Measurements from ENCODE around the gene MAP4.

DNA sequence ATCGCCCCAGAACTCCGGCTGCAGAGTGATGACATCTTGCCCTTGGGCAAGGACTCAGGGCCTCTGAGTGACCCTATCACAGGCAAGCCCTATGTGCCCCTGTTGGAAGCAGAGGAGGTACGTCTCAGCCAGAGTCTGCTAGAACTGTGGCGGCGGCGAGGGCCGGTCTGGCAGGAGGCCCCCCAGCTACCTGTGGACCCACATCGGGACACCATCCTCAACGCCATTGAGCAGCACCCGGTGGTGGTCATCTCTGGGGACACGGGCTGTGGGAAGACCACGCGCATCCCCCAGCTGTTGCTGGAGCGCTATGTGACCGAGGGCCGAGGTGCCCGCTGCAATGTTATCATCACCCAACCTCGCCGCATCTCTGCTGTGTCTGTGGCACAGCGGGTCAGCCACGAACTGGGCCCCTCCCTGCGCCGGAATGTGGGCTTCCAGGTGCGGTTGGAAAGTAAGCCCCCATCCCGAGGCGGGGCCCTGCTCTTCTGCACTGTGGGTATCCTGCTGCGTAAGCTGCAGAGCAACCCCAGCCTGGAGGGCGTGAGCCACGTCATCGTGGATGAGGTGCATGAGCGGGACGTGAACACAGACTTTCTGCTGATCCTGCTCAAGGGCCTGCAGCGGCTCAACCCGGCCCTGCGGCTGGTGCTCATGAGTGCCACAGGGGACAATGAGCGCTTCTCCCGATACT lies 169.9 kb downstream of the MAP4 start:
- TF ChIP-seq EZH2 (IDR thresholded peaks at IDR 0.05; ENCODE audit: borderline replicate concordance, low read depth, low read length, severe bottlenecking) (no peak), CTCF (IDR thresholded peaks at IDR 0.05; ENCODE audit: extremely low read depth in 1 of 2, insufficient read depth in 1 of 2, low read depth in 1 of 2, low read length in 2 of 2) (no peak), POLR2AphosphoS5 (IDR thresholded peaks at IDR 0.05; ENCODE audit: insufficient read depth, low read depth, low read length) (no peak), POLR2A (IDR thresholded peaks at IDR 0.05; ENCODE audit: low read depth, low read length) (no peak), MYC (IDR thresholded peaks at IDR 0.05; ENCODE audit: low read depth, low read length) (no peak), JUN (IDR thresholded peaks at IDR 0.05; ENCODE audit: borderline replicate concordance, insufficient read depth, insufficient read length, low read depth) (no peak), MAX (IDR thresholded peaks at IDR 0.05; ENCODE audit: insufficient read depth, insufficient read length) (no peak), FOS (IDR thresholded peaks at IDR 0.05; ENCODE audit: borderline replicate concordance, insufficient read depth, low read length) (no peak)

Measured in endothelial cell of umbilical vein (primary cell).